Measurements from ENCODE around the gene SERPINA3. TPM values are rescaled to one million over a fixed set of nuclear protein-coding genes. Genes with fewer than 3 reads are reported as not detected.
"Not testable (repeated sequence)": the region's sequence is repeated elsewhere in the genome, so short reads cannot be mapped to it uniquely, and the experiment has no call there.

The SERPINA3 gene
- total RNA-seq, 1 donor from 2014 or later, result 0.17 TPM

- no peak for DNase-seq
Observed at GRCh38 chr14:94633121-94633520, 20.9 kb downstream of the SERPINA3 start.

DNA sequence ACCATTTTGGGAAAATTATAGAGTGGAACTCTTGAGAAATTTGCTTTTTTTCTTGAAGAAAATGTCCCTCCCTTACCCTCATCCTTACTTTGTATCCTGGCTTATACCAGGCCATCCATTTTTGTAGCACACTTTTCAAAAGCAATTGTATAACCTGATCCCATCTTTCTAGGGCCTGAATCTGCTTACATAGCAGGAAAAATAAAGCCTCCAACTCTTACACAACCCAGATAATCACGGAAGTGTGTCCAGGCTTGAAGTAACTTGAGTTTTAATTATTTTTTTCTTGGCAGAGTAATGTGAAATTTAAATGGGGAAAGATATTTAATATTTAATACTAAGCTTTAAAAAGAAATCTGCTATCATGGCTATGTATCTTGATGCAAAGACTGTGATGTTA, 23.0 kb downstream of the SERPINA3 start:
- no peak for DNase-seq

DNA sequence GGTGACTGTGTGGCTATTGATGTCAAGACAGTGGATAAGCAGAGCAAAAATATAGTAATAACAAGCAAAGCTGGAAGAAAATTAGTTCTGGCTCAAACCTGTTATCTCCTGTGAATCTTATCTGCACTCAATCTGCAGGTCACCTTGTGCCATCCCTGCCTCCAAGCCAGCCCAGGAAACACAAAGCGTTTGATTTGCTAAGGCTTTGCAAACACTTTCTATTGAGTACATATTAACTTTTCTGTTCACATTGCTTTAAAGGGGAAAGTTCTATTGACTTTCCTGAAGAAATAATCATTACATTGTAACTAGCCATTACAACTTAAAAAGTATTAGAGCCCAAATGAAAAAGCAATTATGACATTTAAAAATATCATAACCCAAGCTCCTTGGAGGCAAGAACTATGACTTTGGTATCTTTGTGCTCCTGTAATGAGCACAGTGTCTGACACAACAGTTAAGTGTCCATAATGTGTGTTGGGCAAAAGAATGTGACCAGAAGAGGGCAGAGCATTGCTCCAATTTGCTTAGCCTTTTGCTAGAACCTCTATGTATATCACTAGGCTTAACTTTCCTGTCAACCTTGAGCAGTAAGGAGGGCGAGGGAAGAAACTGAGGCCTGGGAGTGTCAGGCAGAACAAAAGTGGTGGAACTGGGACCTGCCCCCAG, 24.7 kb downstream of the SERPINA3 start:
- peak; percentile 44 for DNase-seq

DNA sequence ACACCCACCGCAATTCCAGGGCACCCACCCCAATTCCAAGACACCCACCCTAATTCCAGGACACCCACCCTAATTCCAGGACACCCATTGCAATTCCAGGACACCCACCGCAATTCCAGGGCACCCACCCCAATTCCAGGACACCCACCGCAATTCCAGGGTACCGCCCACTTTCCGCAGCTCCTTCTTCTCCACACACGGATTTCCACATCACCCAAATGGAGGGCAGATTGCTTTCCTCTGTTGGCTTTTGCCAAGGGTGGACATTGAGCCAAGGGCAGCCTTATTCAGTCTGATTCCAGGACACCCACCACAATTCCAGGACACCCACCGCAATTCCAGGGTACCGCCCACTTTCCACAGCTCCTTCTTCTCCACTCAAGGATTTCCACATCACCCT, 25.6 kb downstream of the SERPINA3 start:
- not testable (repeated sequence) for DNase-seq

GRCh38 chr14:94638339-94638738, 26.1 kb downstream of the SERPINA3 start:
- no peak for DNase-seq

DNA sequence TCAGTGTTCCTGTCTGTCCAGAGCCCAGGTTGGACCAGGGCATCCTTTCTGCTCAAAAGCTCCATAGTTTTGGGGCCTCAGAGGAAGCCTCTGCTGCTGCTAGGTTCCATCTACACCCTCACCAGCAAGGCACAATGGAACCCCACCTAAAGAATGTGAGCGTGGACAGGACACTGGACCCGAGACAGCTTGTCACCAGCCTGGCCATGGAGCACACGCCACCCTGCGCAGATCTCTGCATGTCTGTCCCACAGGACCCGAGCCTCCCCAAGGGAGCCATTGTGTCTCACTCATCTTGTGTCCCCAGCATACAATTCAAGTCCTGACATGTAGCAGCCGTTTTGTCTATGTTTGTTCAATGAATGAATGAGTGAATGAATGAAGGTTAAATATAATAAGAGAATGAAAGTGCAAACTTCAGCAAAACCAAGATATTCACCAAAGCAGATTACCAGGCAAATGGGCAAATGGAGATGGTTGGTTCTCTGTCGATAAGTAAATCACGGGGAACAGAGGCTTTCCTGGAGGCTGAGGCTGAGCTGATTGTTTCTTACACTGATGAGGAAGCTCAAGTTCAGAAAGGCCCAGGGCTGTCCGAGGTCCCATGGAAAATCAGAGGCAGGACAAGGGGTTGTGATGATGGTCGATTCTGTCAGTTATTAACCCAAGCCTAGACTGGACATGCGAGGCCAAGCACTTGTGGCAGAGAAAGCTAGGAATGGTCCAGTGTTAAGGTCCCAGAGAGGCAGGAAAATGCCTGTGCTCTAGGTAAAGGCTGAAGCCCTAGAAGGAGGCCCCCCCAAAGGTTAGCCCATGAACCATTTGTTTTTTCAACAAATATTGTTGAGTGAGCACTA, 27.0 kb downstream of the SERPINA3 start:
- DNase-seq, result no peak

GRCh38 chr14:94640721-94641631, 28.8 kb downstream of the SERPINA3 start:
- DNase-seq, result peak; percentile 6

- no peak for DNase-seq
Observed at GRCh38 chr14:94641632-94641955, 29.4 kb downstream of the SERPINA3 start.

DNA sequence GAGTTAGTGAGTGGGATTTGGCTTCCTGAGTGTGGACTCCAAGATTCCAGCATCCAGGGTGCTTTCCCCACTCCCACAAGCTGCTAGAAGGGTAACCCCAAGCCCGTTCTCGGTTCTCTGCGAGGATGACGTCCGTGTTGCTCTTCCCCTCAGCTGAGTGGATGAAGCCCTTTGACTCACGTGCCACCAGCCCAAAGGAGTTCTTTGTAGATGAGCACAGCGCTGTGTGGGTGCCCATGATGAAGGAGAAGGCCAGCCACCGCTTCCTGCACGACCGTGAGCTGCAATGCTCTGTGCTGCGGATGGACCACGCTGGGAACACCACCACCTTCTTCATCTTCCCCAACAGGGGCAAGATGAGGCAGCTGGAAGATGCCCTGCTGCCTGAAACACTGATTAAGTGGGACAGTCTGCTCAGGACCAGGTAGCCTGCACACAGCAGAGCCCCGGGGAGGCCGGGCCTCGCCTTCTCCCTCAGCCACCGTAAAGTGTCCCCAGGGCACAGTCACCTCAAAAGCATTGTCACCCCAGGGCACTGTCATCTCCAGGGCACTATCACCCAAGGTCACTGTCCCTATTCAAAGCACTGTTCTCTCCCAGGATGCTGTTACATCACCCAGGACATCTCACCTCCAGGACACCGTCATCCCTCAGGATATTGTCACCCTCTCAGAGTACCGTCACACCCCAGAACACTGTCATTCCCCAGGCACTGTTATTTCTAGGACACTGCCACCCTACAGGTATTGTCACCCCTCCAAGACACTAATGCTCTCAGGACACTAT, 31.3 kb downstream of the SERPINA3 start:
- no peak for DNase-seq

DNA sequence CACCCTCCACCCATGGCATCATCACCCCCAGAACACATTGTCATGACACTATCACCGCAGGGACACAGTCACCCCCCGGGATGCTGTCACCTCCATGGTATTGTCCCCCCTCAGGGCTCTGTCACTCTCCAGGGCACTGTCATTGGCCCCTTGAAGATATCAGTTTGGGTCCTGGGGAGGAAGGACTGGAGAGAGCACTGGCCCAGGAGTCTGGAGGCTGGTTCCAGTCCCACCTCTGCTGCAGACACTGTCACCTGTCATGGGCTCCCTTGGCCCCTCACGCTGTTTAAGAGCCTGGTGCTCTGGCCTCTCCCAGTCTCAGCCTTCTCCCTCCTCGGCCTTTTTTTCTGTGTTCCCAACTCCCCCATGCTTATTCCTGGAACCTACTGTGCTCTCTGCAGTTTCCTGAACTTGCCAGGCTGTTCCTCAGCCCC, 31.9 kb downstream of the SERPINA3 start:
- DNase-seq, result no peak

GRCh38 chr14:94646066-94646465, 33.9 kb downstream of the SERPINA3 start:
- DNase-seq, result no peak

DNA sequence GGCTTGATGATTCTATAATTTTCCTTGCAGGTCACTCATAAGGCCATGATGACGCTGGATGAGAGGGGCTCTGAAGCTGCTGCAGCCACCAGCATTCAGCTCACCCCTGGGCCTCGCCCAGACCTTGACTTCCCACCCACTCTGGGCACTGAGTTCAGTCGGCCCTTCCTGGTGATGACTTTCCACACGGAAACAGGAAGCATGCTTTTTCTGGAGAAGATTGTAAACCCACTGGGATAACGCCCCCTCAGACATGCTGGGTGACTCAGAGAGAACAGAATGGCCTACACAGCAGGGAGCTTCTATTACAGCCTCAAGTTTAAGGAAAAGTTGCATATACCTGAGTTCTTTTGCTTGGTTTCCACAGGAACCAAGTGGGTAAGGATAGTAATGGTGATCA, 34.3 kb downstream of the SERPINA3 start:
- DNase-seq, result peak; percentile 57

DNA sequence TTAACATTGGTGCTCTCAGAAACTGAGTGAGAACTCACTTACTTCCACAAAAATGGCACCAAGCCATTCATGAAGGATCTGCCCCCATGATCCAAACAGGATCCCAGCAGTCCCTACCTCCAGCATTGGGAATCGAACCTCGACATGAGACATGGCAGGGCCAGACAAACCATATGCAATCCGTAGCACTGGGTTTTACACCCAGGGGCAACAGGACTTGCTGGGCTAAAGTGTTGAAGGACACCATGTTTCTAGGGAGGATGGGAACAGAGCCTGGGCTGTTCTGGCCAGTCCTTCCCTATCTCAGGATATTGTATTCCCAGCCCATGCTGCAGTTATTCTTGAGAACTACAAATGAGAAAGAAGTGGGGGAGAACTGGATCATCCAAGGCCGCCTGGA, 36.6 kb downstream of the SERPINA3 start:
- DNase-seq, result no peak

DNA sequence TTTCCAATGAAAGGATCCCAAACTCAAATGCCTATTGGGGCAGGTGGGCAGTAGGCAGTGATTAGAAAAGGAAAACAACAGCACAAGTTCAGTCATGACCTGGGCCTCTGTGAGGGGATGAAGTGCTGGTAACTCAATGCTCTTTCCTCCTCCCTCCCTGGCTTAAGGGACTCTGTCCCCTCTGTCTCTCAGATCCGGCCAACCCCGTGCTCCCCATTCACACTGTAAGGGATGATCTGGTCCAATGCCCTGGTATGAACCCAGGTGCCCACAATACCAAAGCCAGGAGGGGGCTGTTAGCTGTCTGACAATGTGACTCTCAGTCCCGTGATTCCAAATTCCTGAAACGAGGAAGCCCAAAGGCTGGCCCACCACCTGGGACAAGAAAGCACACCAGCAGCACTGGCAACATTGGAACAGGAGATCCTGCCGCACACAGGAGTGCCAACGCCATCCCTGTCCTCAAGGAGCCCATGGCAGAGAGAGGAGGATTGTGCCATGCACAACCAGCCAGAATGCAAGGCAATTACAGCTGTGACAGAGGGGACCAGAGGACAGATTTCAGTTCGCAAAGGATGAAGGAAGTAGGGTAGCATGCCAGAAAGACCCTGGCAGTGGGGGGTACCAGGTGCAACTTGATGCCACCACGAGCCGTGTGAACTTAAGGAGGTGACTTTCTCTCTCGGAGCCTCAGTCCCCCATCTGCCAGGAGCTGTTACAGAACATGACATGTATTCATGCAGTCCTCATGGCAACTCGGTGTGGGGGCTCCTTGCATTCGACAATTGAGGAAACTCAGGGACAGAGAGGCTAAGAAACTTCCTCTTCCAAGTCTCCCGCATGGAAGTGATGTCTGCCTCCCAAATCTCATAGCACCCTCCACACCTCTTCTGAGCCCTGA, 37.6 kb downstream of the SERPINA3 start:
- DNase-seq, result no peak

- DNase-seq, result no peak
Observed at GRCh38 chr14:94650444-94650775, 38.2 kb downstream of the SERPINA3 start.

- no peak for DNase-seq
Observed at GRCh38 chr14:94650806-94651805, 38.9 kb downstream of the SERPINA3 start.

- DNase-seq, result no peak
Observed at GRCh38 chr14:94653321-94653720, 41.1 kb downstream of the SERPINA3 start.

DNA sequence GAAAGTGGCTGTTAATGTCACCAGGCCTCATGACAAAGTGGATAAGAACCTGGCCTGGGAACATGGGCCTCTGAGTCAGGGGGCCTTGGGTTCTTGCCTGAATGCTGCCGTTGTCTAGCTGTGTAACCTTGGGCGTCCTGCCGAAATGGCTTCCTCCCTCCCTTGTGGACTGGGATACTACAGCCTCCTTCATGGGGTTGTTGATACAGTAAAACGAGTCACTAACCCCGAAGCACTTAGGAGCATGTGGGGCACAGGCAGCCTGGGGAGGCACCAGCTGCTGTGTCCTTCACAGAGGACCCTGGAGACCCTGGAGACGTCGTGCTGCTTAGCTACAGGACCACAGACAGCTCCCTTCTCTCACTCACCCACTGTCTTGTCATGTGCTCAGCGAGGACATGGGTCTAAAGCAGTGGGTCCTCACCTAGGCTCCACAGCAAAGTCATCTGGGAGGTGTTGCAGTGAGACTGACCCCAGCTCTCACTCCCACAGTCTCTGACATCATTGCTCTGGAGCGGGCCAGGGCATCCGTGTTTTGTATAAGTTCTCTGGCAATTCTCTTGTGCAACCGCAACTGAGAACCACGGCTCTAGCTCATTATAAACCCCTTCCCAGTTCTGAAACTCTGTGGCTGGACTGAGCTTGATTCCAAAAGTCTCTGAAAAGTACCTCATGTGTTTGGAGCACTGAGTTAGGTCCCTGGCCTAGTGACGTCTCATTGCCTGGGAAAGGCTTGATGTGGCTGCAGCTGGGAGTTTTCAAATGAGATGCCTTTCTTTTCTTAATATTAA, 42.1 kb downstream of the SERPINA3 start:
- DNase-seq, result no peak

GRCh38 chr14:94655169-94655710, 43.0 kb downstream of the SERPINA3 start:
- no peak for DNase-seq
